Measurements from ENCODE around the gene PRDM12. TPM values are rescaled to one million over a fixed set of nuclear protein-coding genes. Genes with fewer than 3 reads are reported as not detected.
A peak's percentile ranks its signal among the peaks of the same experiment; 100 is the strongest.

Gene PRDM12
- total and polyA plus RNA-seq, 11 donors: 0.14 TPM; not detected in 10

DNA sequence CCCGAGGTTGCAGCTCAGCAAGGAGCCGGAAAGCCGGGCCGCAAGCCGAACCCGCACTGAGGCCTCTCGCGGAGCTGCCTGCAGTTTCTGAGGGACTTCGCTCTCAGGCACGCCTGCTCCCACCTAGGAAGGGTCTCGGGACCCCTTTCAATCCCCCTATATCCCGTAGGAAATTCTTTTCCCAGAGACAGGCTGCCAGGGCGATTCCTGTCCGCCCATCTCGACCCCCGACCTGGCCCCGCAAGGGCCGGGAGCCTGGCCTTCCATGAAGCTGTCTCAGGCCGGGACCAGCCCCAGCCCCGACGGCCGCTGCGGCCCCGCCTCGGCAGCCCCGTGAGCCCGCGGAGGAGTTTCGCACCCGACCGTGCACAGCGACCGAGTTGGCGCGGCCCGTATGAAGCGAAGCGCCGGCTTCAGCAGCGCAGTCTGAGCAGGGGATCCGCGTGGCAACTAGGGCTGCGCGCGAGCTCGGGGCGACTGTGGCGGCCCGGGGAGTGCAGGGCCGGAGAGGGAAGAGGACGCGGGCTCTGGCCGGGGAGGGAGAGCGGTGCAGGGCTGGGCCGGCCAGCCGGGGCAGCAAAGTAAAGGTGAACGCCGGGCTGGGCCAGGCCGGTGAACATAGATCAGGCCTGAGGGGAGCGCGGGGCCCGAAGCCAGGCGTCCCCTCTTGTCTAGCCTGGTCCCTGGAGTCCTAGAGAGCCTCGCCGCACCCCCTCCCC is 977 bp upstream of the PRDM12 start:
- H3K27me3 ChIP-seq: peaks cover 84 to 100% (median 97%) of the 10 kb centered on the region in 9 donors
- H3K4me1 ChIP-seq: peaks cover 2 to 75% (median 48%) of the 10 kb centered on the region in 12 donors
- no peak for DNase-seq
- no peak overlapping the region for H3K27ac ChIP-seq
- peak in 3 of 4 donors; percentile 12 to 32 (median 27) for ATAC-seq
- no peaks in the 10 kb centered on the region for H3K36me3 ChIP-seq
- WGBS, 4 donors: 2 to 3% (median 2%) methylated on average over 35 to 65 of the region's 65 CpGs
- H3K4me3 ChIP-seq: peak overlapping the region in 5 of 12 donors; percentile 4 to 13 (median 12)
- intact Hi-C loops (cut with DNase I): loop anchor here in 1 of 10 donors (10.0 kb wide), 1 partner anchor 179 kb away; no protein-coding TSS in a partner anchor
- H3K9me3 ChIP-seq: no peaks in the 10 kb centered on the region
- TF ChIP-seq CTCF (IDR thresholded peaks at IDR 0.05) (no peak), POLR2A (IDR thresholded peaks at IDR 0.05) (no peak)

DNA sequence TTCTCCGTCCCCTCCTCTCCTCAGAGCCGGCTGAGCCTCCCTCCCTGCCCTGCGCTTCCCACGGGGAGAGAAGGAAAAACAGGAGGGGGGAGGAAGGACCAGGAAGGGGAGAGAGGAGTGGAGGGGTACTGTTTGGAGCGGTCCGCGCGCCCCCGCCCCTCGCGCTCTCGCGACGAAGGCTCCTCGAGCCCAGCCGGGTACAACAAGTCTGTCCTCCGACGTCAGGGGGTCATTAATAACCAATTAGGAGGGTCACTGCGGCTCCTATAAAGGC is 480 bp upstream of the PRDM12 start:
- no peak for TF ChIP-seq CTCF (IDR thresholded peaks at IDR 0.05)
- TF ChIP-seq POLR2A (IDR thresholded peaks at IDR 0.05): no peak
- no peaks in the 10 kb centered on the region for H3K9me3 ChIP-seq
- ATAC-seq (no peak), DNase-seq (no peak)
- intact Hi-C loops (cut with DNase I): loop anchor here in 1 of 10 donors (10.0 kb wide), 1 partner anchor 179 kb away; no protein-coding TSS in a partner anchor
- peaks cover 2 to 75% (median 48%) of the 10 kb centered on the region in 12 donors for H3K4me1 ChIP-seq
- peaks cover 79 to 98% (median 94%) of the 10 kb centered on the region in 9 donors for H3K27me3 ChIP-seq
- peak overlapping the region in 2 of 12 donors; percentile 4 to 13 for H3K4me3 ChIP-seq
- 2 to 3% (median 2%) methylated on average over 18 to 19 of the region's 19 CpGs for WGBS, 4 donors
- no peaks in the 10 kb centered on the region for H3K36me3 ChIP-seq
- H3K27ac ChIP-seq: no peak overlapping the region

- no peaks in the 10 kb centered on the region for H3K9me3 ChIP-seq
- intact Hi-C loops (cut with DNase I): loop anchor here in 1 of 10 donors (10.0 kb wide), 1 partner anchor 180 kb away; no protein-coding TSS in a partner anchor
- 2 to 3% (median 3%) methylated on average over 21 to 26 of the region's 26 CpGs for WGBS, 4 donors
- no peak overlapping the region for H3K27ac ChIP-seq
- H3K36me3 ChIP-seq: no peaks in the 10 kb centered on the region
- H3K4me3 ChIP-seq: peak overlapping the region in 1 of 12 donors; percentile 10
- DNase-seq: no peak
- ATAC-seq: no peak
- TF ChIP-seq CTCF (IDR thresholded peaks at IDR 0.05) (no peak), POLR2A (IDR thresholded peaks at IDR 0.05) (no peak)
- peaks cover 2 to 68% (median 45%) of the 10 kb centered on the region in 12 donors for H3K4me1 ChIP-seq
- H3K27me3 ChIP-seq: peaks cover 68 to 87% (median 83%) of the 10 kb centered on the region in 9 donors
These were observed 636 bp downstream of the PRDM12 start for GRCh38 chr9:130665029-130665430.

All from heart left ventricle (tissue), 16 donors.